Fibroblast of lung (primary cell): ENCODE measurements around the gene KDM5B.

ENCODE experiments used
- EZH2 ChIP-seq: IDR thresholded peaks from 2 replicates; pipeline ENCODE4 v1.5.1; 2012; ENCODE audit warnings: low read length, control low read depth, mild to moderate bottlenecking; ENCODE audit errors: missing control alignments
- TF ChIP-seq, protein P1 (sequence below), 2 donors: IDR thresholded peaks in 1 of 2; conservative IDR thresholded peaks in 1 of 2; 1 replicate in 1 of 2; 2 replicates in 1 of 2; pipeline ENCODE4 v1.5.1; 2011 to 2012; ENCODE audit warnings: low read length in 2 of 2, control low read depth in 1 of 2, inconsistent platforms in 1 of 2, low read depth in 1 of 2, mild to moderate bottlenecking in 1 of 2

DNA sequence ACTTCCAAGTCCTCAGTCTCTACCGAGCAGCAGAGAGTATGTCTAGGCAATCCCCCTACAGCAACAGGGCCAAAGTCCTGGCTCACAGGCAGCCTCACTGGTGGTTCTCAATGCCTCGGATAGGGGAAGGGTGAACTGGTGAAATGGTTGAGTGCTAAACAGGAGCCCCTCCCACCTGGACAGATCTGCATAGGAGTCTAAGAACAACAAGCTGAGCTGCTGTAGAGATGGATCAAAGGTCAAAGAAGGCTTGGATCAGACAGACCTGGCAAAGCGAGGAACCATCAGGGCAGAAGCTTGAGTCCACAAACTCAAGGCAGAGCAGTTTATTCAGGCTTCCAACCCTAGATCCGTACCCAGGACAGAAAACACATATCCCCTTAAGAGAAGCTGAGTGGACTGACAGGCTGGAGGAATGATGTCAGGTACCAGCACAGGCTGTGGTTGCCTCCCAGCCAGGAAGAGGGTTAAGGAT, 49.0 kb upstream of the KDM5B start:
- no peak for TF ChIP-seq EZH2
- TF ChIP-seq, protein P1, sequence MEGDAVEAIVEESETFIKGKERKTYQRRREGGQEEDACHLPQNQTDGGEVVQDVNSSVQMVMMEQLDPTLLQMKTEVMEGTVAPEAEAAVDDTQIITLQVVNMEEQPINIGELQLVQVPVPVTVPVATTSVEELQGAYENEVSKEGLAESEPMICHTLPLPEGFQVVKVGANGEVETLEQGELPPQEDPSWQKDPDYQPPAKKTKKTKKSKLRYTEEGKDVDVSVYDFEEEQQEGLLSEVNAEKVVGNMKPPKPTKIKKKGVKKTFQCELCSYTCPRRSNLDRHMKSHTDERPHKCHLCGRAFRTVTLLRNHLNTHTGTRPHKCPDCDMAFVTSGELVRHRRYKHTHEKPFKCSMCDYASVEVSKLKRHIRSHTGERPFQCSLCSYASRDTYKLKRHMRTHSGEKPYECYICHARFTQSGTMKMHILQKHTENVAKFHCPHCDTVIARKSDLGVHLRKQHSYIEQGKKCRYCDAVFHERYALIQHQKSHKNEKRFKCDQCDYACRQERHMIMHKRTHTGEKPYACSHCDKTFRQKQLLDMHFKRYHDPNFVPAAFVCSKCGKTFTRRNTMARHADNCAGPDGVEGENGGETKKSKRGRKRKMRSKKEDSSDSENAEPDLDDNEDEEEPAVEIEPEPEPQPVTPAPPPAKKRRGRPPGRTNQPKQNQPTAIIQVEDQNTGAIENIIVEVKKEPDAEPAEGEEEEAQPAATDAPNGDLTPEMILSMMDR (conservative IDR thresholded peaks at IDR 0.05 in 1 of 2, IDR thresholded peaks at IDR 0.05 in 1 of 2; ENCODE audit: low read depth in 1 of 2, low read length in 2 of 2) = no peak
